H1 (cell line): ENCODE measurements around the gene GPR176. TPM values are rescaled to one million over a fixed set of nuclear protein-coding genes. Genes with fewer than 3 reads are reported as not detected.

ENCODE experiments used
- CTCF ChIA-PET: fragments of 300-600 bp; sonication (Branson Sonifier 250); formaldehyde crosslinking; loops from one replicate; lab custom pipeline; 2021; ENCODE audit not compliant: partially characterized antibody; lab: Charles Lee
- POLR2A ChIA-PET: fragments of 300-600 bp; sonication (Branson Sonifier 250); formaldehyde crosslinking; loops from one replicate; lab custom pipeline; 2021; ENCODE audit warnings: inconsistent platforms; ENCODE audit not compliant: partially characterized antibody; lab: Charles Lee
- DNase-seq, 2 experiments: peaks; one replicate each; pipeline versions ENCODE4 v3.0.0 to v3.0.0-alpha.2; 2010 to 2022; ENCODE audit warnings: low spot score in 2 of 2, low read depth in 1 of 2, mixed read lengths in 1 of 2
- FAIRE-seq: peaks from 2 replicates; lab custom pipeline; 2011; peaks lifted over from hg19 to GRCh38; lab: Jason Lieb, UNC
- H2AFZ ChIP-seq: 2 replicates; pipeline ENCODE4 v1.8.1; 2012; ENCODE audit warnings: low read length, inconsistent platforms
- H2AK5ac ChIP-seq: 2 replicates; pipeline ENCODE4 v1.6.1; 2013; ENCODE audit warnings: low read depth, low read length
- H2BK120ac ChIP-seq: replicated peaks from 2 replicates; pipeline ENCODE3; 2013; ENCODE audit warnings: low read depth, low read length, inconsistent platforms
- H2BK12ac ChIP-seq: 2 replicates; pipeline ENCODE4 v1.6.1; 2013; ENCODE audit warnings: low read depth, low read length
- H2BK15ac ChIP-seq: 2 replicates; pipeline ENCODE4 v1.6.1; 2013; ENCODE audit warnings: low read length
- H2BK20ac ChIP-seq: 2 replicates; pipeline ENCODE4 v1.6.1; 2013; ENCODE audit warnings: low read length
- H2BK5ac ChIP-seq: 2 replicates; pipeline ENCODE4 v1.6.1; 2013; ENCODE audit warnings: low read depth, low read length
- H3K14ac ChIP-seq: 2 replicates; pipeline ENCODE4 v1.6.1; 2013; ENCODE audit warnings: inconsistent platforms; ENCODE audit not compliant: insufficient read length
- H3K18ac ChIP-seq: 2 replicates; pipeline ENCODE4 v1.6.1; 2013; ENCODE audit warnings: low read length; ENCODE audit errors: extremely low read depth
- H3K23ac ChIP-seq: 2 replicates; pipeline ENCODE4 v1.6.1; 2013; ENCODE audit warnings: inconsistent platforms; ENCODE audit not compliant: insufficient read length
- H3K23me2 ChIP-seq: 2 replicates; pipeline ENCODE4 v1.6.1; 2013; ENCODE audit warnings: low read depth, low read length
- H3K27ac ChIP-seq: 2 replicates; pipeline ENCODE4 v1.6.1; 2011; ENCODE audit warnings: low read depth, low read length, inconsistent platforms
- H3K27me3 ChIP-seq, 4 experiments: replicated peaks in 1 of 4; 1 replicate in 1 of 4; 2 replicates in 3 of 4; pipeline versions ENCODE4 v1.6.1 to v1.8.1; 2011 to 2013; ENCODE audit warnings: low read length in 3 of 4, mild to moderate bottlenecking in 3 of 4, inconsistent platforms in 2 of 4, mixed read lengths in 2 of 4, moderate library complexity in 1 of 4; ENCODE audit not compliant: control insufficient read depth in 3 of 4, insufficient read depth in 3 of 4; ENCODE audit errors: extremely low read depth in 1 of 4
- H3K36me3 ChIP-seq, 4 experiments: 2 replicates each; pipeline versions ENCODE4 v1.6.1 to v1.8.1; 2011 to 2013; ENCODE audit warnings: mild to moderate bottlenecking in 4 of 4, low read length in 3 of 4, moderate library complexity in 2 of 4, control low read depth in 1 of 4, inconsistent platforms in 1 of 4; ENCODE audit not compliant: insufficient read depth in 4 of 4, control insufficient read depth in 2 of 4
- H3K4ac ChIP-seq: replicated peaks from 2 replicates; pipeline ENCODE3; 2013; ENCODE audit warnings: low read length, low read depth, mixed read lengths, inconsistent platforms; ENCODE audit not compliant: insufficient read length
- H3K4me1 ChIP-seq, 4 experiments: replicated peaks in 1 of 4; 1 replicate in 1 of 4; 2 replicates in 3 of 4; pipeline versions ENCODE4 v1.6.1 to v1.8.1; 2011 to 2013; ENCODE audit warnings: low read length in 3 of 4, inconsistent platforms in 2 of 4, mixed read lengths in 1 of 4; ENCODE audit not compliant: insufficient read depth in 4 of 4, control insufficient read depth in 3 of 4
- H3K4me2 ChIP-seq, 2 experiments: 2 replicates each; pipeline versions ENCODE4 v1.6.1 to v1.8.1; 2011 to 2013; ENCODE audit warnings: low read depth in 2 of 2, low read length in 2 of 2, control low read depth in 1 of 2, inconsistent platforms in 1 of 2, mild to moderate bottlenecking in 1 of 2; ENCODE audit not compliant: insufficient read depth in 1 of 2
- H3K4me3 ChIP-seq, 4 experiments: fragments of 200-600, 300-600 bp in 1 of 4; sonication (generic), shearing (Covaris generic), sonication (Bioruptor Twin) in 1 of 4; 2 replicates each; pipeline versions ENCODE4 v1.5.1 to v1.8.1; 2011 to 2016; ENCODE audit warnings: low read length in 4 of 4, low read depth in 3 of 4, control low read depth in 2 of 4, inconsistent platforms in 2 of 4, mild to moderate bottlenecking in 2 of 4, mixed read lengths in 1 of 4, moderate library complexity in 1 of 4; ENCODE audit not compliant: insufficient read depth in 2 of 4; ENCODE audit errors: extremely low read depth in 1 of 4
- H3K56ac ChIP-seq: replicated peaks from 2 replicates; pipeline ENCODE3; 2013; ENCODE audit warnings: low read depth, mild to moderate bottlenecking, mixed read lengths, low read length, inconsistent platforms; ENCODE audit not compliant: insufficient read length
- H3K79me1 ChIP-seq: 2 replicates; pipeline ENCODE4 v1.6.1; 2013; ENCODE audit warnings: low read depth, low read length, control low read depth
- H3K79me2 ChIP-seq, 2 experiments: 2 replicates each; pipeline versions ENCODE4 v1.6.1 to v1.8.1; 2012 to 2013; ENCODE audit warnings: low read length in 2 of 2, mild to moderate bottlenecking in 2 of 2, inconsistent platforms in 1 of 2; ENCODE audit not compliant: insufficient read depth in 2 of 2, control insufficient read depth in 1 of 2
- H3K9ac ChIP-seq, 4 experiments: replicated peaks in 1 of 4; 1 replicate in 1 of 4; 2 replicates in 3 of 4; pipeline versions ENCODE4 v1.6.1 to v1.8.1; 2011 to 2013; ENCODE audit warnings: low read depth in 3 of 4, low read length in 3 of 4, control low read depth in 2 of 4, mild to moderate bottlenecking in 2 of 4, moderate library complexity in 2 of 4, inconsistent platforms in 1 of 4; ENCODE audit errors: extremely low read depth in 1 of 4
- H3K9me3 ChIP-seq, 2 experiments: 2 replicates each; pipeline versions ENCODE4 v1.6.1 to v1.8.1; 2012 to 2013; ENCODE audit warnings: mild to moderate bottlenecking in 2 of 2, moderate library complexity in 2 of 2, control low read depth in 1 of 2, inconsistent platforms in 1 of 2, low read depth in 1 of 2, low read length in 1 of 2, mixed read lengths in 1 of 2; ENCODE audit not compliant: insufficient read depth in 2 of 2
- H4K20me1 ChIP-seq, 2 experiments: replicated peaks in 1 of 2; 2 replicates each; pipeline versions ENCODE3 to v1.8.1; 2011 to 2013; ENCODE audit warnings: inconsistent platforms in 2 of 2, low read length in 2 of 2, mild to moderate bottlenecking in 1 of 2; ENCODE audit not compliant: insufficient read depth in 2 of 2, control insufficient read depth in 1 of 2
- H4K5ac ChIP-seq: 2 replicates; pipeline ENCODE4 v1.6.1; 2013; ENCODE audit warnings: low read length, low read depth, mixed read lengths, inconsistent platforms; ENCODE audit not compliant: insufficient read length
- H4K8ac ChIP-seq: 2 replicates; pipeline ENCODE4 v1.8.0; 2013; ENCODE audit warnings: mild to moderate bottlenecking, moderate library complexity, low read length, inconsistent platforms; ENCODE audit not compliant: insufficient read depth; ENCODE audit errors: extremely low read depth
- H4K91ac ChIP-seq: replicated peaks from 2 replicates; pipeline ENCODE3; 2013; ENCODE audit warnings: low read length, mixed read lengths, inconsistent platforms; ENCODE audit not compliant: insufficient read length
- CHD2 ChIP-seq: IDR thresholded peaks from 2 replicates; pipeline ENCODE4 v1.6.1; 2012; ENCODE audit warnings: low read length, improper control_type of control experiment
- EP300 ChIP-seq, 2 experiments: IDR thresholded peaks; 1 replicate in 1 of 2; 2 replicates in 1 of 2; pipeline ENCODE4 v1.6.1; 2011 to 2012; ENCODE audit warnings: low read depth in 2 of 2, low read length in 2 of 2, mild to moderate bottlenecking in 2 of 2, borderline replicate concordance in 1 of 2, inconsistent platforms in 1 of 2, moderate library complexity in 1 of 2
- FOSL1 ChIP-seq: IDR thresholded peaks from 2 replicates; pipeline ENCODE4 v1.6.1; 2011; ENCODE audit warnings: mild to moderate bottlenecking, low read depth, low read length, moderate library complexity; ENCODE audit not compliant: insufficient read depth
- GTF2F1 ChIP-seq: IDR thresholded peaks from 2 replicates; pipeline ENCODE4 v1.6.1; 2012; ENCODE audit warnings: low read depth, low read length, improper control_type of control experiment, borderline replicate concordance
- HDAC6 ChIP-seq: IDR thresholded peaks from one replicate; pipeline ENCODE4 v1.7.1; 2012; ENCODE audit warnings: low read depth, mild to moderate bottlenecking, inconsistent platforms, low read length, moderate library complexity
- KDM1A ChIP-seq: fragments of 200-600, 300-600 bp; sonication (generic); IDR thresholded peaks from 2 replicates; pipeline ENCODE4 v1.7.1; 2016; ENCODE audit warnings: mild to moderate bottlenecking, low read length, borderline replicate concordance
- RAD21 ChIP-seq, 2 experiments: IDR thresholded peaks in 1 of 2; conservative IDR thresholded peaks in 1 of 2; 2 replicates each; pipeline ENCODE4 v1.6.1; 2011; ENCODE audit warnings: low read depth in 2 of 2, low read length in 2 of 2, improper control_type of control experiment in 1 of 2, inconsistent platforms in 1 of 2, mild to moderate bottlenecking in 1 of 2, moderate library complexity in 1 of 2
- SIRT6 ChIP-seq: IDR thresholded peaks from one replicate; pipeline ENCODE4 v1.7.1; 2012; ENCODE audit warnings: low read length, inconsistent platforms
- SIX5 ChIP-seq: IDR thresholded peaks from 2 replicates; pipeline ENCODE4 v1.6.1; 2011; ENCODE audit warnings: mild to moderate bottlenecking, low read depth, low read length
- SP4 ChIP-seq: IDR thresholded peaks from 2 replicates; pipeline ENCODE4 v1.6.1; 2012; ENCODE audit warnings: low read length, inconsistent platforms
- TBP ChIP-seq: IDR thresholded peaks from 2 replicates; pipeline ENCODE4 v1.6.1; 2011; ENCODE audit warnings: low read depth, low read length, improper control_type of control experiment
- YY1 ChIP-seq: IDR thresholded peaks from 2 replicates; pipeline ENCODE4 v1.6.1; 2011; ENCODE audit warnings: low read depth, mild to moderate bottlenecking, low read length
- WGBS, 2 experiments: shearing (Covaris generic) in 1 of 2; methylation state at CpG; one replicate each; pipeline versions ENCODE4 v1.1.6 to v1.1.7; 2013 to 2015; ENCODE audit warnings: low lambda C conversion rate in 2 of 2, mixed read lengths in 2 of 2, inconsistent platforms in 1 of 2, low coverage in 1 of 2, missing lambda C conversion rate in 1 of 2; ENCODE audit not compliant: insufficient replicate concordance in 2 of 2, insufficient coverage in 1 of 2, insufficient read length in 1 of 2; ENCODE audit errors: extremely low coverage in 1 of 2, missing lambda C conversion rate in 1 of 2; 5-methylcytosine and 5-hydroxymethylcytosine counted together
- polyA plus RNA-seq, 7 experiments: library from polyadenylated mRNA; depleted of rRNA in 3 of 7; stranded (reverse) in 5 of 7; unstranded in 2 of 7; fragments of >200 nt in 5 of 7; fragments of 200-250 nt in 2 of 7; gene quantifications; 1 replicate in 5 of 7; 2 replicates in 1 of 7; 4 replicates in 1 of 7; pipeline versions ENCODE4 v1.2.1 to v1.2.3, GENCODE V29; 2011 to 2013; ENCODE audit warnings: missing spikeins in 2 of 7, mixed read lengths in 2 of 7
- total RNA-seq: library from RNA; stranded (reverse); fragmentation: NEBNext Ultra II Directional; extraction: Animal tissue kit (Norgen Biotek cat#: 25700); gene quantifications from 2 replicates; pipeline ENCODE4 v1.2.1, GENCODE V29; 2021

GPR176 gene
- total and polyA plus RNA-seq, 2 of the 8 experiments (the other 6 are each of a cell fraction or from before 2014, with no cell fraction given) = 190 to 281 TPM

DNA sequence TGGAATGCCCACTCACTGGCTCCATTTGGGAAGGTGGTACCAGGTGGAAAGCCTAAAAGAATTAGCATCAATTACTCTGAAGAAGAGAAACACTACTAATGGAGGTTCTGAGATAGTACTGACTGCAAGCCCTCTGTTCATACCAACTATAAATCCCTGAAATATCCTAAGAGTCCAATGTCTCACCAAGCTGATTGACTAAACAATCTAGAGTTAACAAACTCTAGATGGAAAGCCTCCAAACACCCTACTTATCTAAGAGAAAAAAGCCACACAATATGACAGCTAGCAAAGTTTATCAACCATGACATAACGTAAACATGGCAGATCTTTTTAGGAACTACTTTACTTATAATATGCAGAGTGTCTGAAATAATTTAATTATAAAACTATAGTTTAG, 59.2 kb downstream of the GPR176 start:
- H3K79me2 ChIP-seq = peaks cover 3 to 94% of the 10 kb centered on the region in 2 experiments; a peak in 3 of 4 replicates
- H3K14ac ChIP-seq = no peak overlapping the region
- H2BK20ac ChIP-seq = no peak overlapping the region
- H3K4ac ChIP-seq = no peak overlapping the region
- no peak overlapping the region for H2BK12ac ChIP-seq
- WGBS, 2 experiments = 87% methylated on average over 1 of the region's 1 CpG; no CpG with 5 or more reads in 1 of the 2 experiments
- H3K79me1 ChIP-seq = peaks cover 3% of the 10 kb centered on the region
- H3K23ac ChIP-seq = no peak overlapping the region
- ChIA-PET CTCF (interaction anchor here (6.8 kb wide), 1 partner anchor 14 kb away, joined by 34 read pairs; no protein-coding TSS in a partner anchor), POLR2A (interaction anchor here (1.0 to 1.8 kb wide), 4 partner anchors 12 to 66 kb away, joined by 3 to 5 read pairs (median 3); no protein-coding TSS in a partner anchor)
- no peak overlapping the region for H3K56ac ChIP-seq
- no peak overlapping the region for H3K4me2 ChIP-seq
- peaks cover 2 to 3% of the 10 kb centered on the region in 2 experiments for H4K20me1 ChIP-seq
- H4K5ac ChIP-seq = no peak overlapping the region
- H2AFZ ChIP-seq = no peak overlapping the region
- no peak overlapping the region for H4K8ac ChIP-seq
- H3K4me3 ChIP-seq = no peak overlapping the region
- H4K91ac ChIP-seq = no peak overlapping the region
- peaks cover 0 to 10% (median under 1%) of the 10 kb centered on the region in 4 experiments; a peak in 3 of 7 replicates for H3K4me1 ChIP-seq
- TF ChIP-seq FOSL1 = no peak
- no peak for TF ChIP-seq SIRT6
- TF ChIP-seq GTF2F1 = no peak
- TF ChIP-seq TBP = no peak
- TF ChIP-seq YY1 = no peak
- TF ChIP-seq HDAC6 = no peak
- TF ChIP-seq EP300 (IDR thresholded peaks at IDR 0.05; ENCODE audit: borderline replicate concordance in 1 of 2, low read depth in 2 of 2, low read length in 2 of 2) = no peak
- TF ChIP-seq SP4 = no peak
- TF ChIP-seq SIX5 = no peak
- TF ChIP-seq RAD21 (IDR thresholded peaks at IDR 0.05 in 1 of 2, conservative IDR thresholded peaks at IDR 0.05 in 1 of 2; ENCODE audit: low read depth in 2 of 2, low read length in 2 of 2) = no peak
- no peak for TF ChIP-seq CHD2
- no peak for TF ChIP-seq KDM1A
- H3K36me3 ChIP-seq = peaks cover 0 to 4% (median 0%) of the 10 kb centered on the region in 4 experiments; a peak in 2 of 8 replicates
- no peak overlapping the region for H3K9ac ChIP-seq
- FAIRE-seq (no peak), DNase-seq (no peak)
- H3K27ac ChIP-seq = no peak overlapping the region
- H2BK15ac ChIP-seq = no peak overlapping the region
- no peaks in the 10 kb centered on the region for H3K23me2 ChIP-seq
- no peak overlapping the region for H2AK5ac ChIP-seq
- H2BK120ac ChIP-seq = no peak overlapping the region
- H3K9me3 ChIP-seq = no peaks in the 10 kb centered on the region
- H2BK5ac ChIP-seq = no peak overlapping the region
- H3K27me3 ChIP-seq = no peaks in the 10 kb centered on the region
- H3K18ac ChIP-seq = no peak overlapping the region
